Hindlimb muscle (tissue), 1 donor: ENCODE data around the gene GPR132. TPM values are rescaled to one million over a fixed set of nuclear protein-coding genes. Genes with fewer than 3 reads are reported as not detected.
"Not testable (repeated sequence)": the region's sequence is repeated elsewhere in the genome, so short reads cannot be mapped to it uniquely, and the experiment has no call there.

Experiments used
- DNase-seq: peaks from one replicate; pipeline ENCODE4 v3.0.0-alpha.2; 2013
- polyA plus RNA-seq: library from polyadenylated mRNA; unstranded; fragments of 120-200 nt; gene quantifications from one replicate; pipeline ENCODE4 v1.2.1, GENCODE V29; 2013; ENCODE audit not compliant: insufficient read length

GPR132 gene, protein sequence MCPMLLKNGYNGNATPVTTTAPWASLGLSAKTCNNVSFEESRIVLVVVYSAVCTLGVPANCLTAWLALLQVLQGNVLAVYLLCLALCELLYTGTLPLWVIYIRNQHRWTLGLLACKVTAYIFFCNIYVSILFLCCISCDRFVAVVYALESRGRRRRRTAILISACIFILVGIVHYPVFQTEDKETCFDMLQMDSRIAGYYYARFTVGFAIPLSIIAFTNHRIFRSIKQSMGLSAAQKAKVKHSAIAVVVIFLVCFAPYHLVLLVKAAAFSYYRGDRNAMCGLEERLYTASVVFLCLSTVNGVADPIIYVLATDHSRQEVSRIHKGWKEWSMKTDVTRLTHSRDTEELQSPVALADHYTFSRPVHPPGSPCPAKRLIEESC
- 0.84 TPM for polyA plus RNA-seq

DNA sequence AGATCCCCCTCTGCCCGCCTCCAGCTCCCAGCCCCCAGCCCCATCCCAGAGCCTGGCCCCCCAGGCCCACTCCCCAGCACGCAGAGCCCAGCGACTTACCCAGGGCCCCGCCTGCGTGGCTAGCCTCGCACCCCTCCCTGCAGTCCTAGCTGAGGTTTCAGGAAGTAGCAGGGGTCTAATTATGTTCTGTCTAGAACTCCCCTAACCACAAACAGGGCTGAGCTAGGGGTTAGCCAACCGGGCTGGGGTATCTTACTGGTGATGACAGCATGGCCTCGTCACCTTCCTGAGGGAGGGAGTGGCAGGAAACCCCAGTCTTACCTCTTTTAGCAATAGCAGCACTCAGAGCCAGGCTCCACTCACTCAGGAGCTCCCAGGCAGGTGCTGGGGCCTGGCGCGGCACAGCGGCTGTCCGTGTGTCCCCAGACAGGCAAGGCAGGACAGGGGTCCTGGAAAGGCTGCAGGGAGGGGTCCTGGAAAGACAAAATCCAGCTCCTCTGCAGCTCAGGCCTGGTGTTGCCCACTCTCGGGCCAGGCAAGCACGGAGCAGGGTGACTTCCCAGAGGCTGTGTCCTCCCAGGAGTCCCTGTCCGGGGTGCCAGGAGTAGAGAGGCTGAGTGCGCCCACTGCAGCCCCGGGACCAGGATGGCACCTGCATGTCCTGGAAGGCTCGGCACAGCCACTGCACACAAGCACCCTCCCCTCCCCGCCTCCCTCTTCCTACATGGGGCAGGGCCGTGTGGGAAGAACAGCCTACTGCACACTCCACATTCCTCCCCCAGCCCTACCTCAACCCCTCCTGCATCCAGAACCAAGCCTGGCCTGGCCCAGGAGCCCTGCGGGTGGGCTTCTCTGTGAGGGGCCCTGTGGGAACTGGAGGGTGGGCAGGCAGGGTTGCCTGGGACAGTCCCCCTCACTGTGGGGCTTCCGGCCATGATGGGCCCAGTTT is at the start of gene GPR132:
Gene GPR132, minus strand, starts transcription at position 151 of the 949 bp plus-strand sequence. CDS start 10,010 bp downstream, outside the sequence.
- DNase-seq: no peak

DNA sequence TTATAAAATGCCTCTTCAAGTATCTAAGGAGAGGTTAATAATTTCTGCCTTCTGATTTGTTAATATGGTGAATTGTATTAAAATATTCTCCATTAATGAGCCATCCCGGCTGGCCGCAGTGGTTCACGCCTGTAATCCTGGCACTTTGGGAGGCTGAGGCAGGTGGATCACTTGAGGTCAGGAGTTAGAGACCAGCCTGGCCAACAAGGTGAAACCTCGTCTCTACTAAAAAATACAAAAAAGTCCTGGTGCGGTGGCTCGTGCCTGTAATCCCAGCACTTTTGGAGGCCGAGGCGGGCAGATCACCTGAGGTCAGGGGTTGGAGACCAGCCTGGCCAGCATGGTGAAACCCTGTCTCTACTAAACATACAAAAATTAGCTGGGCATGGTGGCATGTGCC is 44.0 kb upstream of the GPR132 start:
- not testable (repeated sequence) for DNase-seq

DNA sequence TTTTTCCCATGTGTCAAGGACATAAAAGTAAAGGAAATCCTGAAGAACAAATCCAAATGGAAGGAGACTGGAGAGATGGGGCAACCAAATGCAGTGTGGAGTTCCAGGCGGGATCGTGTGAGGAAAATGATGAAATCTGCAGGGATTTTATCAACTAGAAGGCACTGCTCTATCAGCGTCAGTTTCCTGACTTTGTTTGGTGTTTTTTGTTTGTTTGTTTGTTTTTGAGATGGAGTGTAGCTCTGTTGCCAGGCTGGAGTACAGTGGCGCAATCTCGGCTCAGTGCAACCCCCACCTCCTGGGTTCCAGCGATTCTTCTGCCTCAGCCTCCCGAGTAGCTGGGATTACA is 43.3 kb upstream of the GPR132 start:
- no peak for DNase-seq

DNA sequence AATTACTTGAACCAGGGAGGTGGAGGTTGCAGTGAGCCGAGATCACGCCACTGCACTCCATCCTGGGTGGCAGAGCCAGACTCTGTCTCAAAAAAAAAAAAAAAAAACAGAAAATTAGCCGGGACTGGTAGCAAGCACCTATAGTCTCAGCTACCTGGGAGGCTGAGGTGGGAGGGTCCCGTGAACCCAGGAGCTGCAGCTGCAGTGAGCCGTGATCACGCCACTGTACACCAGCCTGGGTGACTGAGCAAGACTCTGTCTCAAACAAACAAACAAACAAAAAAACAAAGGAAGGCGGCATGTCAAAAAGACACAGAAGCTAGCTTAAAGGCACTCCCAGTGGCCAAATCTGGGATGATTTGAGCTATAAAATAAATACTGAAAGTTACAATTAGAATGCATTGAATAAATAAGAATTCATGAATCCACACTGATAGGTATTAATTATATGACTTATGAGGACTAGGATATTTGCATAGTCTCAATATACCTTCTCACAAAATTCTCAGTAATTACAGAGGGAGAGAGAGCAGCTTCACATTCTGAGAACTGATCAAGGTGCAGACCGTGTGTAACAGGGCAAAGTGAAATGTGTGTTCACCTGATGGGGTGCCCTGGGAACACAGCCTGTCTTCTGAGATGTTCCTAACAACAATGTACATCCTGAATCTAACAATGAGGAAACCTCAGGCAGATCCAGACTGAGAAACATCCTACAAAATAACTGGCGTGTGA is 42.7 kb upstream of the GPR132 start:
- DNase-seq: no peak

DNA sequence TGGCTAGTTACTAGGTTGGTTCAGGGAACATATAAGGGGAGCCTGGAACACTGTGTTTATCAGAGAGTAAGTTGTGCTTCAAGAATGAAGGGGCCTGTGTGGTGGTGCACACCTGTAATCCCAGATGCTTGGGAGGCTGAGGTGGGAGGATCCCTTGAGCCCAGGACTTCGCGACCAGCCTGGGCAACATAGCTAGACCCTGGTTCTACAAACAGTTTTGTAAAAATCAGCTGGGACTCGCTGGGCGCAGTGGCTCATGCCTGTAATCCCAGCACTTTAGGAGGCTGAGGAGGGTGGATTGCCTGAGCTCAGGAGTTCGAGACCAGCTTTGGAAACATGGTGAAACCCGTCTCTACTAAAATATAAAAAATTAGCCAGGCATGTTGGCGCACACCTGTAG is 42.1 kb upstream of the GPR132 start:
- no peak for DNase-seq

DNA sequence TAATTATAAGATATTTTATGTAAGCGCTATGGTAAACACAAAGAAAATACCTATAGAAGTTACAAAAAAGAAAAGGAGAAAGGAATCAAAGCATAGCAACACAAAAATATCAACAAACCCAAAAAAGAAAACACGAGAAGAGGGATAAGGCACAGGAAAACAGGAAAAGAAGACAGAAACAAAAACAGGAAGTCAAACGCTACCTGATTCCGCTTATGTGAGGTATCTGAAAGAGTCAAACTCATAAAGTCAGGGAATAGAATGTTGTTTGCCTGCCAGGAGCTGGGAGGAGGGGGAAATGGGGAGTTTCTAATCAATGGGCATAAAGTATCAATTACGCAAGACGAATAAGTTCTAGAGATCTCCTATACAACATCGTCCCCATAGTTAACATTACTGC is 39.9 kb upstream of the GPR132 start:
- DNase-seq: no peak

DNA sequence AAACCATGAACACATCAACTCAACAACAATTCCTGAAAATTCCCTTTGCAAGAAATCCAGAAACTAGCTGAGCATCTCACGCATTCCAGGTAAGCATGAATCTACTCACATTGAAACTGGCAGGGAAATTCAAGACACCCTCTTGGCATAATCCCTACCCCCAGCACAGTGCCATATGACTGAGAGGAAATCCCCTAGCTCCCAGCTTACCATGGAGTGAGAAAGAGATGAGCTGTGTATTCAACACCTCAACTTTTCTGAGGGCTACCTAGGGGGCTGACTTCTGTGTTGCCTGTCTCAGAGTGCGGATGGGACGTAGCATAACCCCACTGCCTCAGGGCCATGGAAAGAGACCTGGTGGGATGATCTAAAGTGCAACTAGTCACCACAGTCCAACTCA is 37.7 kb upstream of the GPR132 start:
- DNase-seq: no peak

DNA sequence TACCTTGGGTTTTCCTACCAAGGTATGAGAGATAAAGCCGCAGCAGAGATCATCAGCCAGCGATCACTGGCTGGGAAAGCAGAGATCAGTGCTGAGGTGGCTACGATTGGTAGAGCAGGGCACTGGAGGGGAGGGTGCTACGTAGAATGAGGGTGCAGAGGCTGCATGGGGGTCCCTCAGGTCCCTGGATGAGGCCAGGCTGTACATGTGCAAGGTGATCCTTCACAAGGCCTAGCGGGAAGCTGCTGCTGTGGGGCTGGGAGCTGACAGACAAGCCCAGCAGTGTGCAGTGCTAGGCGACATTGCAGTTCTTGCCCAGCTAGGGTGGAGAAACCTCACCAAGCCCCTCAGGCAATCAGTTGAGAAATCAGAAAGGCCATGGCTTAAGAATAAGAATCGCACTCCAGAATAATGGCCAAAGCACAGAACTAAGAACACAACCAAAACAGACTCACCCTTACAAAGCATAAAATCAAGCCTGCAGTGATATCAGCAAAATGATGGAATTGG is 37.2 kb upstream of the GPR132 start:
- no peak for DNase-seq

DNA sequence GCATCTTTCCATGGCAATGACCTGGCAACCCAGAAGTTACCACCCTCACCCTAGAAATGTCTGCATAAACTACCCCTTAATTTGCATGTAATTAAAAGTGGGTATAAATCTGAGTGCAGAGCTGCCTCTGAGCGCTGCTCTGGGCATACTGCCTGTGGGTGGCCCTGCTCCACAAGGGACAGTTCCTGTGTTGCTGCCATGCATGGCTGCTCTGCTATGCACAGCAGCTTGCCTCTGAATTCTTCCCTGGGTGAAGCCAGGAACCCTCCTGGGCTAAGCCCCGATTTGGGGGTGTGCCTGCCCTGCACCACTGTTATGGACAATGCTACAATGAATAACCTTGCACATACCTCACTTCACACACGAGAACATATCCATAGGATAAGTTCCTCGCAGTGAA is 35.7 kb upstream of the GPR132 start:
- DNase-seq: no peak

DNA sequence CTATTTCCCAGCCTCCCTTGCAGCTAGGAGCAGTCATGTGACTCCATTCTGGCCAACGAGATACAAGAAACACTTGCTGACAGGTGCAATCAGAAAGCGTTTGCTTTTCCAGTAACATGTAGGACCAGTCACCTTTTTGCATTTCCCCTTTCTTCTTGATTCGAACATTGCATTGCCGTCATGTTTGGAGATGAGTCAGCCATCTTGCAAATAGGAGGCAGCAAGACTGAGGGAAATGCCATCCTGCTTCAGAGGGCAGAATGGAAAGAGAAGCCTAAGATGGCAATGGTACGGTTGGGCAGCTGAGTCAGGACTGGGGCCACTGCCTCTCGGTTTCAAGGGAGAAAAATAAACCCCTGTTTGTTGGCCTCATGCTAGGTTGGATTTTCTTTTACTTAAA is 34.5 kb upstream of the GPR132 start:
- no peak for DNase-seq

DNA sequence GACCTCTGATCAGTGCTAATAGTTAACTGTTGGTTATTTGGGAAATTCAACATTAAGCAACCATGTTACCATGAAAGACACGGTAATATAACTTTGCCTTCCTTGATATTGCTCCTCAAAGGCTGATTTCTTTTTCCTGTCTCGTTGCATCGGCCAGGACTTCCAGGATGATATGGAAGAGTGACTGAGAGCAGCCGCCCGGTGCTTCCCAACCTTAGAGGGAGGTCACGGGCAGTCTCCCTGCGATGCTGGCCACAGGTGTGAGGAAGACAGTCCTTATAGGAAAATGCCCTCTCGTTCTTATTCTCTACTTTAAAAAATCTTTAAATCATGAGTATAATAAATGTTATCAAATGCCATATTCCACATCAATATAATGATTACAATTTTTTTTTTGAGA is 33.1 kb upstream of the GPR132 start:
- DNase-seq: no peak

DNA sequence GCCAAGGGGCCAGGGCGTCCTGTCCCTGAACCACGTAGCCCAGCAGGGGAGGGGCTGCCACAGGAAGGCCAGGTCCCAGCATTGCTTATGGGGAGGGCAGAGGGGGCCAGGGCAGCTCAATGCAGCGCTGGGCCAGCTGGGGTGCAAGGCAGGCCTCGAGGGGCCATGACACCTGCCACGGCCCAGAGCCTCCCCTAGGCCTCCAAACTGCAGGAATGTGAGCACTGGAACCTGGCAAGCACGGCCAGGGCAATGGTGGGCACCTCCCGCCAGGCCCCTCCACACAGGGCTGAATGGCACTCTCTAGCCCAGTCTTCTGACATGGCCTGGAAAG is 32.5 kb upstream of the GPR132 start:
- no peak for DNase-seq

DNA sequence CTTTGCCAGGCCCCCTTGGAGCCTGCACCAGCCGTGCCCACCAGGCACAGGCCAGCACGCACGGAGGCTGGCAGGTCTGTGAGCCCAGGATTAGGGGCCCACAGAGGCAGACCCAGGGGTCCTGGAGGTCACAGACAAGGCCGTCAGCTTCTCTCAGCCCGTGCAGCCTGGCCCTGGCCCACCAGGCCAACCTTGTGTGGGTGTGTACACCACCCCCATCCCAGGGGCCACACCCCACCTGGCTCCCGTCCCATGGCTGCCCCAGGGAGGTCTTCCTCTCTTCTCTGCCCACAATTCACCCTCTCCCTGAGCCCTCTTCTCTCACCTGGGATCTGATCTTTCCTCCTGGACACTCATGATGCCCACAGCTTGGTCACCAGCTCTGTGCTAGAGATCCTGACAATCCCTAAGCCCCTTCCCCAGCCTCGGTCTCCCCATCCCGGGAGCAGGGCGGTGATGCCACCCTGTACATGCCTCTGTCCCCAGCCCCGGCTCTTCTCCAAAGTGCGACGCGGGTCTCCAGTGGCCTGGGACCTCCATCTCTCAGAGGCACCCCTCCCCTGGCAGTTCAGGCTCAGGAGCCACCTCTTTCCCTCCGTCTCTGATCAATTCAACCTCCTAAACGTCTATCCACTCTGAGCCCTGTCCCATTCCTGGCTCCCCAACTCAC is 31.1 kb upstream of the GPR132 start:
- no peak for DNase-seq

DNA sequence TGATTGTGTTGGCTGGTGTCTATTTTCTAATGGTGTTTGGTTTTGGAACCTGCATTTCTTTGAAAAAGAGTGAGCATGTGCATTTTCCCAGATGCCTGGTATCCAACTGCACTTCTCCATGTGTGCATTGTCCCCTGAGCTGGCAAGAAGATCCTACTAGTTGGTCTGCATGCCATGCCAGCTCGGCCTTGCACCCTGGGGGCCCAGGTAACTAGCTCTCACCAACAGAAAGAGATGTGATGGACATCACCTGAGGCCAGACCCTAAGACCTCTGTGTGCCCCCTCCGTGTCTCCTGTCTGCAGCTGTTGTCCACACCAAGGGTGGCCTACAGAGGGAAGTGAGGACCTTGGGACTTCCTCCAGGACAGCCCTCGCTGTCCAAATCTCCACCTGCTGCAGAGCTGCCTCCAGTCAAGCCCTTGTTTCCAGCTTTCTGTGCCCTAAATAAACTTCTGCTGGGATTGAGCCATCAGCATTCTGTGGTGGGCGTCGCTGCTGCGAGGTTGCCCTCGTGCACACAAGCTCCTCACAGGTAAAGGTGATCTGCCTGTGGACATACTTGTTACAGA is 30.1 kb upstream of the GPR132 start:
- no peak for DNase-seq

DNA sequence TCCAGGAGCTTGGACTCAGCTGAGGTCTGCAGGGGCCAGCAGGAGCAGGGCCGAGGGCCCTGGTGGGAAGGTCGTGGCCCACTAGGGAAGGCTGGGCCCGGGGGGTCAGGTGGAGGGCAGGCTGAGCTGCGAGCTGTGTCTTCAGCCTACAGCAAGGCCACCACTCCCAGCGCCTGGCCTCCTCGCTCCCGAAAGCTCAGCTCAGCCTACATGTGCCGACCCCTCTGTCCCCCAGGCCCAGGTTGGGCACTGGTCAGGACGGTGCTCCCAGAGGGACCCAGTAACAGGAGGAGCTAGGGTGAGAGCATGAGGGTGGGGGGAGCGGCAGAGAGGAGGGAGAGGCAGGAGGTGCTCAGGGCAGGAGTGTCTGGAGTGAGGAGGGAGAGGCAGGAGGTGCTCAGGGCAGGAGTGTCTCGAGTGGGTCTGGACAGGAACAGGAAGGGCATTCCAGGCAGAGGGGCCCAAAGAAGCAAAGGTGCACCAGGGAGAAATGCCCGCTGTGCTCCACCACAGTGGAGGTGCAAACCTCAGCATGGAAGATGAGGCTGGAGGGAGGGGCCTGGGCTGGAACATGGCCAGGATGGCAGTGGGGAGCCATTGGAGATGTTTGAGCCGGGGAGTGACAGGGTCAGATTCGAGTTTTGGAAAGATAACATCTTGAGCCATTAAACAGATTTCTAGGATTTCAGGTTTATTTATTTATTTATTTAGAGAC is 29.1 kb upstream of the GPR132 start:
- DNase-seq: no peak

DNA sequence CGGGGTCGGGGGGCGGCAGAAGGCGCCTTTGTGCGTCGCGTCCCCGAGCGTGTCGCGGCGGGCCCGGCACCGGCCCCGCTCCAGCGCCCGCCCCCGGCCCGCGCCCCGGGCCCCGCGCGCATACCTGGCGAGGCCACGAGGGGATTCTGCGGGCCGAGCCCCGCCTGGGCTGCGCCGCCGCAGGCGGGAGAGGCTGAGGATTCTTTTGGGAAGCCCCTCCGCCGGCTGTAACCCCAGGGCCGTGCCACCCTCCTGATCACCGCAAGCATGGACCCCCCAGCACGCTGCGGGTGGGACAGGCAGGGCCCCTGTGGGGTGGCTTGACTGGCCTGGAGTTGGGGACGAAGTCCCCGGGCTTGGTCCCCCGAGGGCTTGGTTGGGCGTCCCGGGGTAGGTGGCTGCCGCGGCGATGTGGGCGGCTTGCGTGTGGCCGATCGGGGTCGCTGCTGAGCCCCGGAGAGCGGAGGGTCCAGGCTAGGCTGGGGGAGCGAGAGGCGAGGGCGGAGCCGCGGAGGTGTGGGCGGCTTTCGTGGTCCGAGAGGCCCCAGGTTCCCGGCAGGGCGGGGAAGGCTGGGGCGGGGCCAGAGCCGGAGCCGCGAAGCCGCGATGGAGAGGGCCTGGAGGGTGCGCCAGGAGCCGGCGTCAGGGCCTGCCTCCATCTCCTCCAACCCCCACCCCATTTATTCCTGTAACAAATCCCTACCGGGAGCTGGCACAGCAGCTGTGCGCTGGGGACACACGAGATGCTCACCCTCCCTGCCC is 28.4 kb upstream of the GPR132 start:
- DNase-seq: peak; percentile 73

DNA sequence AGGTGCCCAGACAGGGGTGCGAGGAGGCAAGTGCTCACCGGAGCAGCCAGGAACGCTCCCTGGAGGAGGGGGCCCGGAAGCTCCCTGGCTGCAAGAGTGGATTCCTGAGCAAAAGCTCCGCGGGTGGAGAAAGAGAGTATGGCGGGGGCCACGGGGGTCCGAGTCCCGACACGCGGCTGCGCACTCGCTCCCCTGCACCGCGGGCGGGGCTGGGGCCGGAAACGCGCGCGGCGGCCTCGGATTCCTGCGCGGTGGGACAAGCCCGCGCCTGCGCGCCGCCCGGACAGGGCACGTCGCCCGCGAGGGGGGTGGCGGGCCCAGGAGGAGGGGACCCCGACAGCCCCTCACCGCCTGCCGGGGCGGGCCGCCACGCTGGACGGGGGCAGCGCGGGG is 27.8 kb upstream of the GPR132 start:
- DNase-seq: peak; percentile 83

DNA sequence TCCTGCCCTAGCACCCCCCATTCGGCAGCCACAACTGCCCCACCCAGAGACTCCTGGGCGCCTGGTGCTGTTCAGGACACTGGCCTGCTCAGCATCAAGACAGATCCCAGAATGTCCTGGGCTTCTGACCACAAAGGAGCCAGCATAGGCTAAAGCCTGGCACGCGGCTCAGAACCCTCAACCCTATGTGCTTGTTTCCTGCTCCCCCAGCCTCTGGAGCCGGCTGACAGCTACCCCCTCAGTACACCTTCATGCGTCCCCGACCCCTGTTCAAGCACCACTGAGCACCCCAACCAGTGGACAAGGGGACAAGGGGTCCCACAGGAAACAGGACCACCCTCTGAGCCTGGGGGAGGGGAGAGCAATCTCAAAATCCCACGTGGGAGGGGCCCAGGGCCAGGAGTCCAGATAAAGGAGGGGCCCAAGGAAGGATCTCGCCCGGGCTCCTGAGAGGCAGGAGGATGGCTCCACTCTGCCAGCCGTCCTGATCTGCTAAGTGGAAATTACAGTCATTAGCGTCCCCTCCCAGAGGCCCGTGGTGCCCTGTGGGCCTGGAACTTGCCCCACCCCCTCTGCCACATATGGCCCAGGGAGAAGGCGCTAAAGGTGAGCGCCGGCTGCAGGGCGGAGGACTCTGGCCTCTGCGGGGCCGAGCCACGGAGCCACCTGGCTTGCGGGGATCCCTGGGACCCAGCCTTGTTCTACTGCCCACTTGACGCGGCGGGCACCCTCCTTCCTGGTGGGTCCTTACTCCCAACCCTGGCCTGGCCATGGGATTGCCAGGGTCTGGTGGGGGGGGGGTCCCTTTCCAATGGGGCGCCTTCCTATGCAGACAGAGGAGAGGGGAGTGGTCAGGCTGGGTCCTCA is 27.2 kb upstream of the GPR132 start:
- DNase-seq: no peak

DNA sequence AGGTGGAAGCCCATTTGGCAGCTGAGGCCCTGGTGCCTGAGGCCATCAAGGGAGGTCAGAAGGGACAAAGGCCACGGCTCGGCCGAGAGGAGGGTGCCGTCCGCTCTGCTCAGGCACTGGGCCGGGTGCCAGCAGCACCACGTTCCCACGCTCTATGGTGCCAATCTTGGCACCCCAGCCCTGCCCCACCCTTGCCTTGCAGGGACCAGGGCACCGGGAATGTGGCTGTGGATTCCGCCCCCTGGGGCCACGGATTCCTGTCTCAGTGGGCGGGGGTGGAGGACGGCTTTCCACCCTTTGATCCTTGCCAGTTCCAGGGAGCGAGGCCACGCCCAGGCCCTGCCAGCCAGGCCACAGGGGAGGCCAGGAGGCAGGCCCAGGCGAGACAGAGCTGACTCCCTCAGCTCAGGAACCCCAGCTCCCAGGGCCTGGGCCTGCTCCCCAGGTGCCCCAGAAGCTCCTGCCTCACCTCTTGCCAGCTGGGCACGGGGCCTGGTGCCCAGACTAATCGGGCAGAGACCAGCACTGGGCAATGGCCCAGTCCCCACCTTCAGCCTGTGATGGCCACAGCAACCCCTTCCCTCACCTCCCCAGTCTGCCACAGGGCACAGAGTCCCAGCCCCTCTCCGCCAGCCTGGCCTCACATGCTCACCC is 26.4 kb upstream of the GPR132 start:
- no peak for DNase-seq
